Ishikawa (cell line): ENCODE data around the gene RNF151.
A peak's percentile ranks its signal among the peaks of the same experiment; 100 is the strongest.

Source experiments
- CEBPB ChIP-seq: IDR thresholded peaks from 2 replicates; pipeline ENCODE4 v1.6.1; 2012
- CREB1 ChIP-seq: IDR thresholded peaks from 2 replicates; pipeline ENCODE4 v1.6.1; 2012; ENCODE audit warnings: low read depth
- EGR1 ChIP-seq: IDR thresholded peaks from 2 replicates; pipeline ENCODE4 v1.6.1; 2012
- EP300 ChIP-seq: IDR thresholded peaks from 2 replicates; pipeline ENCODE4 v1.6.1; 2012; ENCODE audit warnings: borderline replicate concordance
- FOXM1 ChIP-seq: IDR thresholded peaks from 2 replicates; pipeline ENCODE4 v1.6.1; 2012; ENCODE audit warnings: low read depth, borderline replicate concordance
- MAX ChIP-seq: IDR thresholded peaks from 2 replicates; pipeline ENCODE4 v1.6.1; 2012
- NFIC ChIP-seq: IDR thresholded peaks from 2 replicates; pipeline ENCODE4 v1.6.1; 2012
- RAD21 ChIP-seq: IDR thresholded peaks from 2 replicates; pipeline ENCODE4 v1.6.1; 2012; ENCODE audit warnings: low read depth
- REST ChIP-seq: IDR thresholded peaks from 2 replicates; pipeline ENCODE4 v1.6.1; 2012; ENCODE audit warnings: low read depth, mild to moderate bottlenecking
- TAF1 ChIP-seq: IDR thresholded peaks from 2 replicates; pipeline ENCODE4 v1.6.1; 2012; ENCODE audit warnings: low read depth, mild to moderate bottlenecking
- TCF12 ChIP-seq: IDR thresholded peaks from 2 replicates; pipeline ENCODE4 v1.6.1; 2012; ENCODE audit warnings: low read depth
- TEAD4 ChIP-seq: IDR thresholded peaks from 2 replicates; pipeline ENCODE4 v1.6.1; 2012
- USF1 ChIP-seq: IDR thresholded peaks from 2 replicates; pipeline ENCODE4 v1.6.1; 2012
- YY1 ChIP-seq: IDR thresholded peaks from 2 replicates; pipeline ENCODE4 v1.6.1; 2012; ENCODE audit warnings: low read depth
- ZBTB7A ChIP-seq: IDR thresholded peaks from 2 replicates; pipeline ENCODE4 v1.6.1; 2012; ENCODE audit warnings: low read depth

RNF151 gene

DNA sequence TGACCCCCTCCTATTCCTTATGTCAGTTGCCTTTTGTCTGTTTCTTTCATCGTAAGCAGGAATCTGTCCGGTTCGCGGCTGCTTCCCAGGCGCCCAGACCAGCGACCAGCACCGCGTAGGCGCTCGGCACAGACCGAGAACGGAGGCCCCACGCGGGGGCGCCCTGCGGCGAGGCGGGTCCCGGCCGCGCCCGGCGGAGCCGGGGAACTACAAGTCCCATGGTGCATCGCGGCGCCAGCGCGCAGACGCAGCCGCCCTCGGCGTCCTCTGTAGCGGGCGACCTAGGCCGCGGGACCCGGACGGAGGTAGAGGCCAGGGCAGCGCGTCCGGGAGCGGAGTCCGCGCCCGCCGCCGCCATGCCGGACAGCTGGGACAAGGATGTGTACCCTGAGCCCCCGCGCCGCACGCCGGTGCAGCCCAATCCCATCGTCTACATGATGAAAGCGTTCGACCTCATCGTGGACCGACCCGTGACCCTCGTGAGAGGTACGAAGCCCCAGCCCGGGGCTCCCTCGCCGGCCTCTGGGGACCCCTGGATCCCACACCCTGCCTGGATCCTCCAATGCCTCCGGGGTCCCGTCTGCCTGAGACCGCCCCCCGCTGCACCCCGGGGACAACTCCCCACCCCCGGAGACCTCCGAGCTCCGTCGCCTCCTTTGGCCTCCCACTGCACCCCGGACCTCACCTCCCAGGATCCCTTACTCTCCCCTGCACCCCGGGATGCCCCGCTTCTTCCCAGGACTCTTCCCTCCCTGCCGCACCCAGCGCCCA lies 7.2 kb upstream of the RNF151 start, which contains the start of gene NDUFB10:
NDUFB10 (plus strand) TSS at position 270 of the 771 bp plus-strand sequence; CDS start at position 357, 87 bp downstream.
- TF ChIP-seq CEBPB: no peak
- 0 out of 2 replicates have a peak, but pooled peaks have one; percentile 31 for TF ChIP-seq TCF12
- TF ChIP-seq TAF1: peak; percentile 83
- no peak for TF ChIP-seq FOXM1
- TF ChIP-seq EP300: no peak
- peak; percentile 80 for TF ChIP-seq YY1
- no peak; the same call in 1 of the 2 replicates for TF ChIP-seq USF1
- no peak for TF ChIP-seq EGR1
- no peak for TF ChIP-seq TEAD4
- TF ChIP-seq CREB1: no peak
- no peak for TF ChIP-seq NFIC
- peak; percentile 68; the same call in 1 of the 2 replicates for TF ChIP-seq MAX
- TF ChIP-seq REST: no peak
- TF ChIP-seq RAD21: no peak
- peak; percentile 68; the same call in 1 of the 2 replicates for TF ChIP-seq ZBTB7A

- TF ChIP-seq CEBPB (no peak), USF1 (peak; percentile 34), TEAD4 (peak; percentile 11), TCF12 (0 out of 2 replicates have a peak, but pooled peaks have one; percentile 34), EP300 (no peak), MAX (peak; percentile 48; the same call in 1 of the 2 replicates), RAD21 (no peak)
These were observed 5.7 kb upstream of the RNF151 start for GRCh38 chr16:1960665-1961630.

GRCh38 chr16:1961651-1962067 lies 5.0 kb upstream of the RNF151 start:
- TF ChIP-seq EGR1 (no peak), YY1 (no peak), USF1 (no peak), CREB1 (no peak), TCF12 (no peak), ZBTB7A (no peak), CEBPB (no peak), TAF1 (no peak), MAX (no peak), NFIC (no peak), TEAD4 (no peak)

DNA sequence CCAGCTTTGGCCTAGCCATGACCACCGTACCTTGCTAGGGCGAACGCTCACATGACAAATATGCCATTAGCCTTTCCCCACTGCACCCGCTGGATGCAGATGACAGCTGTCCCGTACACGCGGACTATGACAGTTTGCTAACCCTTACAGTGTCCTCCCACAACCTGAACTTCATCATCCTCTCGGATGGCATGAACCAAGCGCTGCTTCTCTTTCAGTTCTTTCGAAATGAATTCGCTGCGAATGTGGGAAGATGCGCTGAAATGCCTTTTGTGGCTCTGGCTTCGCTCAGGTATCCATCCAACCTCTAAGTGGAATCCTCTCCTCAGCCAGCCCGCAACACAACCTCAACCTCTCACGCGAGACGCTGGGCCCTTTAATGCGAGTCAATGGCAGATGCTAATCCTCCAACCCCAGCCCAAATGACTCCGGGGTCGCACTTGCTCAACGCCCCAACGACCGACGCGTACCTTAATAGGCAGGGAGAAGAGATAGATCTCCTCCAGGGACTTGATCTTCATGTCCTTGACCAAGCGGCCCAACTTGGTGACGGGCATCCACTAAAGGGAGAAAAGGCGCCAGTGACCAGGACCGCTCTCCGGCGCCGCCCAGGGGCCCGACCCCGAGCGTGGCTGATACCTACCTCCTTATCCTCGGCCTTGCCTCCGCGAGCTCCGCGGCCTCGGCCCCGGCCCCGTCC lies 2.7 kb upstream of the RNF151 start:
- TF ChIP-seq NFIC (no peak), FOXM1 (no peak), CEBPB (no peak), TCF12 (no peak), ZBTB7A (no peak), YY1 (no peak), EP300 (no peak), USF1 (no peak), REST (no peak), CREB1 (no peak)
